CD4-positive, alpha-beta T cell treated with Interleukin-2 at 100 ng/mL for 4 hours (primary cell): Measurements from ENCODE around the gene ICAM2.

Experiments
- DNase-seq: peaks from one replicate; pipeline ENCODE4 v3.0.0-alpha.2; 2020; ENCODE audit warnings: low spot score

ICAM2 gene

DNA sequence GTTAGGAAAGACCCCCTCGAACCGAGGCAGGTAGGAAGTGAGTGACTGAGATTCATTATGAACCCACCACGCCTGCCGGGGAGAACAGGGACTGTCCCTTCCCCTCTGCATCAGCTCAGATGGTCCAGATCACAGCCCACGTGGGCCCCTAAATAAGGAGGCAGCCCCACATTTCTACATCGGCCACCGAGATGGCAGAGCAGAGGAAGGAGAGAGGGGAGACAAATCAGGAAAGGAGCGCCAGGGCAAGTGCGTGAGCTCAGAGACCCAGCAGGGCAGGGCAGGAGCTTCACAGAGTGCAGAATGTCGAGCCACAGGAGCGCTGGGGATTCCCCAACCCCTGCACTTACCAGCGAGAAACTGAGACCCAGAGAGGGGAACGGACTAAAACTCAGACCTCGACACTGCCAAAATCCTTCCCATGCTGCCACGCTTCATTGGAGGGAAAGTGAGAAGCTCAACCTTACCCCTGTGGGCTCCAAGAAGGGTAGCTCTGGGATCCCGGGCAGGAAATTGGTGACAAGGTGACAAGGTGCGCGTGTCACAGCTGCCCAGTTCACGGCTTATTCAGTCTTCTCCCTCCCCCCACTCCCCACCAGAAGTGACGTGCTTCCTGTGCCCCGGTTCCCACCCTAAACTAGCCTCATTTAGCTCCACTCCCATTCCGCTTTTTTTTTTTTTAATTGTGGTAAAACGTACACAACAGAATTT lies at the start of gene ICAM2:
Gene ICAM2, minus strand, starts transcription at position 578 of the 711 bp plus-strand sequence. CDS start 13,942 bp downstream, outside the sequence.
- DNase-seq: peak; percentile 95

DNA sequence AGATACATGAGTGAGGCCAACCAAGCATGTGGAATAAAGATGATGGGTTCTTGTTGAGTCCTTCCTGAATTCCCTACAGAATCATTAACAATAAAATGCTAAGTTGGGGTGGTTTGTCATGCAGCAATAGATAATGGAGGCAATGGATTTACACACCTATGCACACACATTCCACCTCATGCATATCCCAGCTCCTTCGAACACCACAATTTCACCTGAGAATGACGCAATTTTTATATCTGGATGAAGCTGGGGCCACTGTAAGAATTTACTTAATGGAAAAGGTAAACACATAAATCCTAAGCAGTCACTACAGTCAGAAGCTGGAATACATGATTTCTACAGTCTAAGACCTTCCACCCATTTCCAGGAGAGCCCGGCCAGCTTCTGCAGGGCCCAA lies 49.8 kb upstream of the ICAM2 start:
- no peak for DNase-seq

DNA sequence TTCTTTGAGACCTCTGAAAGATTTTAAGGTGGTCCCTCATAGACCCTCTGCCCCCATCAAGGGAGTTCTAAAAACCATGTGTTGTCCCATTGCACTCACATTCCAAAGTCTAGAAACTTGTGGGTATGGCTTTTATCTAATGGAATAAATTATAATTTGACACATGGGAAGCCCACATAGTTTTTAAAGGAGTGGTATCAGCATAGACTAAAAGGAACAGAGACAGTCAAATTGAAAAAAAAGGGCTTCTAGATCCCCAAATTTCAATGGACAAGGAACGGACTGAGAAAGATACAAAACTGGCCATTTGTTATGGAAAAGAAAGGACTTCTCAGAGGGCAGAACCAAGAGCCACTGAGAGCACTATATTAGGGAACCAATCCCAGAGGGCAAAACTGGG lies 48.7 kb upstream of the ICAM2 start:
- no peak for DNase-seq

DNA sequence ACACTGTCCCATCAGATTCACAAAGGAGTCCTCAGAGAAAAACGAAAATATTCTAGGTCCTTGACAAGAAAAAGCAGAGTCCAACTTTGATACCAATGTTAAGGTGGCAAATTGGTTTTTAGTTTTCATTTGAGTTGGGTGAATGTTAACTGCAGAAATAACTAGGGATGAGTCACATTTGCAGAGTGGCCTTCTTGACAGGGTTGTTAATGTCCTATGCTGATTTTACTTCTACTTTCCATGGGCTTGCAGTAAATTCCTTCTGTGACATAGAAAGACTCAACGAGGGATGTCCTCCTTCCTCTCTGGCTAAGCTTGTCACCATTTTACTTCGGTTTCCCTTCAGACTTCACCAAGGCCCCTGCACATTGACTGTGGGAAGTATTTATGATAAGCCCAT lies 47.2 kb upstream of the ICAM2 start:
- DNase-seq: no peak

DNA sequence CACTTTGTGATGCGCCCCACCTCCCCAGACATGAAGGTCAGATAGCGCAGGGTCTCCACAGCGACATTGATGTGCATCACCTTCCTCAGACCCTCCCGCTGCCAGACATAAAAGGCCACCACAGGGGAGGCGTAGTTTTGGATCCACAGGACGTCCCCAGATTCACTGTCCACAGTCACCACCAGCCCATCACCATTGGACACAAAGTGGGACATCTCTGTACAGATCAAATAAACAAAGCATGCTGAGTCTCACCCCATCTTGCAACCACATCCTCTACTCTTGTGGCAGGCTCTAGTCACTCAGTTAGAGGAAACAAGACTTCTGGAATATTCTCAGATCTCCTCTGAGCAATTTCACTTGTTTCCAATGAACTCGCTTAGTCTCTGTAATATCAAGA lies 46.3 kb upstream of the ICAM2 start:
- peak; percentile 78 for DNase-seq

DNA sequence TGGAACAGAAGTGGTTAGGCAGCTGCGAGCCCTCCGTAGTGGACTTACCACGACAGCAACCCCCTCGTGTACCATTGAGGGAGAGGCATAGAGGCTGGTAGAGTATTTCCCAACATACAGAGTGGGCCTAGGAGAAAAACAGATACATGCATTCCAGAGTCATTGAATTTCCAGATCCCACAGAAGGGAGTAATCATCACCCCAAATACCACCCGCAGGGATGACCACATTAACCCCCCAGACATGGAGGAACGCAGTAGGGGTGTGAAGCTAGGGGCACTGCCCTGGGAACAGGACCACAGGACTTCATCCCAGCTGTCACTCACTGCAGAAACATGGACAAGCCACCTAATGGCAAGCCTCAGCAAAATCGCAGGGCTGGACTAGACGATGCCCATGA lies 44.7 kb upstream of the ICAM2 start:
- no peak for DNase-seq

DNA sequence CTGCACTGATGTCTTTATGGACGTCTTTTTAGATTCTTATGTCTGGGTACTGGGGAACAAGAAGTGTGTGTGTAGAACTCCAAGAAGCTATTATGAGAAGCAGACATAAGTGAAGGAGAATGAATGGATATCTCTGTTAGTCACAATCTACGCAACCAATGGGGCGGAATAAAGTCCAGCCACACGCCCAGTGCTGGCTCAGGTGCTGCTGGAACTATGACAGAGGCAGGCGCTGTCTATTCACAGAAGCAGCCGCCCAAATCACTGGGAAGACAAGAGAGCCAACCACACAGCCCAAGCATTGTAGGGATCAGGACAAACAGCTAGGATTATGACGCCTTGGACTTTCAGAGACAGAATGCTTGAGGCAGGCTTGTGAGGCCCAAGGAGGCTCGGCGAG lies 43.9 kb upstream of the ICAM2 start:
- DNase-seq: no peak

DNA sequence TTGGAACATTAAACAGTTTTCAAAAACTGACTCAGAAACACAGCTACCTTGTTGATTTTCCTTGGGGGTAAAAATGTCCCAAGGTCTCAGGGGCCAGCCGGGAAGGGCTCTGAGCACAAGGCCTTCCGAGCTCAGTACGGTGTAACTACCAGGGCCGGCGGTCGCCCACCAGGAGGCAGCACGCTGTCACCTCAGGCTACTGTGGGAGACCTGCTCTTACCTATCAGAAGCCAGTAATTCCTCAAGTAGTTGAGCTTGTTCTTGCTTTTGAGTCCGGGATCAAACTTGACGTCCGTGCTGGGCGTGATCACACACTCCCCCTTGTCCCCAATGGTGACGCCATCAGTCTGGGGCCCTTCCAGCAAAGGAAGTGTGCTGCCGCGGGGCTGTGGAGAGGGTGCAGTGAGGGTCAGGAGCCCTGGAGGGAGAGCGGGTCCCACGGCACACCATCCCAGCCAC lies 43.4 kb upstream of the ICAM2 start:
- peak; percentile 49 for DNase-seq

DNA sequence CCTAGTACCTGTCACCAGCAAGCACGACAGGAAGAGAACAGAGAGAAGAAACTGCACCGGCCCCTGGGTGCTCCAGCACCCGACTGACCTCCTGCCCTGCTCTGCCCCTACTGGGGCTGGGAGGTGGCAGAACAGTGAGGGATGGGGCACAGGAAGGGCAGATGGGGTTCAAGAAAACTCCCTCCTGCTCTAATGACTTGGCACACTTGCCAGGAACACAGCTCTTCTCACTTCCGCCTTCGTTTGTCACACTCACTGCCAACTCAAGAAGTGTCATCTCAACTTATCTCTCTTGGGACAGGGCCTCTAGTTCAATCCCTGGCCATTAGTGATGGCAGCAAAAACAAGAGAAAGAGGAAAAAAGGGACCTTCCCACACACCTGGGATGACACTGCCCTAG lies 42.7 kb upstream of the ICAM2 start:
- DNase-seq: no peak

DNA sequence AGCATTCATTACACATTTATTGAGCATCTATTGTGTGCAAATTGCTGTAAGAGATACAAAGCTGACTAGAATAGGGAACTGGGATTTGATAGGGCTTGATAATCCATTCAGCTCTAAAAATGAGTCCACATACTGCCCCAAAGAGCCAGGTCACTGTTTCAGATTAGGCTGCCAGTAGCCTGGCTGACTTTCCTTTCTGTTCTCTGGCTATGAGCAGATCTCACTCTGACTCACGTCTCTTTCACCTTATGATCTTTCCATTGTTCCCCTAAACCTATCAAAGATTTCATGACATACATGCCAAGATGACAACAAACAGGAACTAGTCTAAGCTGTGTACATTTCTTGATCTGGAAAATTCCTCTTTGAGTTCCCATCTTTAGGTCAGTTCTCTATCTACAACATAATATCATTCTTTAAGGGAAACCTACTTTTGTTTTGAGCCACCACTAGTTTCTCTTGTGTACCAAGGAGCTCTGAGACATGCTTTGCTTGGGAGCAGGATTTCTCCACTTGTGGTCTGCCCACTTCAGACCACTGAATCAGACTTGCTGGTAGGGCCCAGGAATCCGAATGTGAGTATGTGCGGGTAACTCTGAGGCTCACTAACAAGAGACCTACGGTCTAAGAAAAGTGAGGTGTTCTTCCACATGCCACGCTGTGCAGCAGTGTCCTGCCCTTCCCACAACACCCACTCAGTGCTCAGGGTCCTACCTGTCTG lies 40.9 kb upstream of the ICAM2 start:
- DNase-seq: peak; percentile 38

DNA sequence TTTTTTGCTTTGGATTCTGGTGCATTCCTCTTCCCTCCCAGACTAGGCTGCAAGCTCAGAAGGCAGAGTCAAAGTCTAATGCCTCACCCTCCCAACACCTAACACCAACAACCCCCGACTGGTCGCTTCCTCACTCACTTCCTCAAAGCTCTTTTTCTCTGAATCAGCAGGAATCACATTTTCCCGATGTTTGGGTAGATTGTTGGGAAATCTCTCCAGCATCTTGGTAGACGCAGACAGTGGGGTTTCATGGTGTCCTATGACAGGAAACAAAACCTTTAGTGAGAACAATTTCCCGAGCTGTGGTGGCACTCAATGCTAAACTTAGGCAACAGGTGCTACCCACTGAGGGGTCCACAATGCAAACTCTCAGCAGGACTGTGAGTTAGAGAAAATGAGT lies 39.9 kb upstream of the ICAM2 start:
- no peak for DNase-seq

DNA sequence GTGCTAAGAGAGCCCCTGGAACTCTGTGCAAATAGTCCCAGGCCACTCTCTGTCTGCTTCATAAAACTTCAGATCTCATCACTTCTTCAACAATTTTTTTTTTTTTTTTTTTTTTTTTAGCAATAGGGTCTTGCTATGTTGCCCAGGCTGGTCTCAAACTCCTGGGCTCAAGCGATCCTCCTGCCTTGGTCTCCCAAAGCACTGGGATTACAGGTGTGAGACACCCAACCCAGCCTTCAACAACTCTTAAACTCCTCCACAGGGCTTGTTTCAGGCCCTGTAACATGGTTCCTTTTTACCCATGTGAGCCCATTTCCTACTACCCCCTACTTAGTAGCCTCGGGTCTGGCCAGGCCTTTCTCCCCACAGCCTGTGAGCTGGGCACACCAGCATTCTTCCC lies 39.3 kb upstream of the ICAM2 start:
- DNase-seq: no peak

DNA sequence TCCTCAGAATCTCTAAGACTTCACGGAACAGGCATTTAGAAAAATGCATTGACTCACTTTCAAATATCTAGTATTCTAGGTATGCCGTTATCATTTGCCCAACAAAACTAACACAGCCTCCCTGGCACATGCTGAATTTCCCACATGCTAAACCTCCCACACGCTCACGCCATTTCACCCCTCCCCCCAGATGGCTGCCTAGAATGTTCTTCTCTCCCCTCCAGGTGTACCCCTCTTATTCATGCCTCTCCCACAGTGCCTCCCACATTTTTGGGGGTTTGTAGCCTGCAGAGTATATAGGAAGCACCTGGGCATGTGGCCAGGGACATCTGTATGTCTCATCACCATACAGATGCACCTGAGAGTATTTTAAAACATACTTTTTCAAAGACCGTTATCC lies 38.2 kb upstream of the ICAM2 start:
- DNase-seq: no peak

DNA sequence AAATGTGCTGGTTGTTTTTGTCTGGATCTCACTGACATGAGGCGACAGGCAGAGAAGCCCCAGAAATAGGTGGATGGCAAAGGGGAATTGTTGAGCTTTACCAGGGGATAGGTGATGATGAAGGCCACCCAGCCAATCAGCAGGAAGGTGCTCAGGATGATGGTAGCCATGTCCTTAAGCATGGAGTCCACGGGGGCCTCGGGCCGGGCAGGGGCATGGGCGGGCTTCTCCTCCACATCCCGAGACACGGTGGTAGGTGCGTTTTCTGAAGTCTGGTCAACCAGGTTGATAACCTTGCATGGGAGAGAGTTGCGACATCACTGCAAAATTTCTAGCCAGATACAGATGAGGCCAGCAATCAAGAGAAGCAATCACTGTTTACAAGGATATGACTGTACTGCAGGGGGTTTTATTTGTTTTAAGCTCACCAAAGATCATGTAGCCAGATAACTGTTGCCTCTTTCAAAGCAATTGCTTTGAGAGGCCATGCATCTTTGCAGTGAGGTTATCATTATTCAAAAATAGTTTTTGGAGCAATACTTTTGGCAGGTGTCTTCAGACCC lies 37.3 kb upstream of the ICAM2 start:
- DNase-seq: no peak

DNA sequence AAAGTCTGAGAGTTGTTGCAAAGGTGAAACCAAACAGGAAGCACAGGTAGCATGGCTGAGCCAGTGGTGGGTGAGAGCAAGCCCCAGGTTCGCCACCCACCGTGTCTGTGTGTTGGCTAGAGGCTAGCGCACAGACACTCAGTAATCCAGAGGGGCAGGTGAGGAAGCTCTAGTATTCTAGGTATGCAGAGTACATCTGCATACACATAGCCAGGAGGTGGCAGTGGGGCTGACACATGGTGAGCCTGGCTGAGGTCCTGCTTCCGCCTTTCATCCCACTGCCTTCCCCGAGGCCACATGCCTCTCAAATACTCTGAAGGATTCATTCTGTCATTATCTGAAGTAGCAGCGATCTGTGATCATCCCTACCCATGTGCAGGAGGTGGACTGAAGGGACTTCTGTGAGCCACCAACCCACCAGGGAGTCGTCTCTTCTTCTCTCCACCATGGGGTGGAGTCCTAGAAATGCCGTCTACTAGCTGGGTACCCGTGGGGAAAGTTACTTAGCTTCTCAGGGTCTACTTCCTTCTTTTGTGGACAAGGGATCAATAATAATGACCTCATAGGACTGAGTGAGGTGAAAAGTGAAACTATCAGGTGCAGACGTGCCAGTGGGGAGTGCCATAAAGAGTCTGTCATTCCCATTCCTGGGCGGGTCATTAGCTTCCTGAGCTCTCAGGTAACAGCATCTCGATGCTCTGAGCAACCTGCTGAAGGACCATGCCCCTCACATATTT lies 36.0 kb upstream of the ICAM2 start:
- DNase-seq: no peak

DNA sequence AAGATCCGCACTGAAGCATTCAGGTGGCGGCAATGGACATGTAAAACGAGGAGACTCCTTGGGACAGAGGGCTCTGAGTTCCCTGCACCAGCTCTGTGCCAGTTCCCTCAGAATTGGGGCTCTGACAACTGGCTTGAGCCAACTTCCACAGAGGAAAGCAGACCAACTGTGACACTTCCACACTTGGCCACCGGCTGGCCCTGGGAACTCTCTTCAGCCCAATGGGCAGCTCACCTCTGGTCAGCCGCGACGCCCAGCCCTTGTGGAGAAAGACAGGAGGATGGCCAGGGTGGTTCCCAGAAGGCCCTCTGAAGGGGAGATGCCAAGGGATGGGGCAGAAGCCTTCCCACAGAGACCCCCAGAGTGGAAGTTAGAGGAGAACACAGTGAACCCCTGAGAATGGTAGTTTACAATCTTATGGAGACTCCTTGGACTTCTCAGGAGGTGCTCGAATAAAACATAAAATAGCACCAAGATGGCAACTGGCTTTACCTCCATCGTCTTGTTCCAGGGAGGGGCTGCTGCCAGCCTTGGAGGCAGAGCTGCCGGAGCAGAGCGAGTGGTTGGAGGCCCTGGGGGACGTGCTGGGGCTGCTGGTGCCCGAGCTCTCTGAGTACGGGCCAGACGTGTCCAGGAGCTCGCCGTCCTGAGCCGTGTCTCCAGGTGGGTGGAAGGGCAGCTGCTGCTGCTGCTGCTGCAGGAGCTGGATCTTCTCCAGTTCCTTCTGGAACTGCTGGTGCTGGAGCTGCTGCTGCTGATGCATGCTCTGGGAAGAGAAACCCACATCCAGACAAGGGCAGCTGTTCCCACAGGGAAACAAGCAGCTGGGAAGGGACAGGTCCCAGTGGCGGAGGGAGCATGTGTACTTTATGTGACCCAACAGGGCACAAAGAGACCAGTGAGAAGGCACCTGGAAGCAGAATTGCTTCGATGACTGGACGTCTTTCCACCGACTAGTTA lies 35.0 kb upstream of the ICAM2 start:
- no peak for DNase-seq

DNA sequence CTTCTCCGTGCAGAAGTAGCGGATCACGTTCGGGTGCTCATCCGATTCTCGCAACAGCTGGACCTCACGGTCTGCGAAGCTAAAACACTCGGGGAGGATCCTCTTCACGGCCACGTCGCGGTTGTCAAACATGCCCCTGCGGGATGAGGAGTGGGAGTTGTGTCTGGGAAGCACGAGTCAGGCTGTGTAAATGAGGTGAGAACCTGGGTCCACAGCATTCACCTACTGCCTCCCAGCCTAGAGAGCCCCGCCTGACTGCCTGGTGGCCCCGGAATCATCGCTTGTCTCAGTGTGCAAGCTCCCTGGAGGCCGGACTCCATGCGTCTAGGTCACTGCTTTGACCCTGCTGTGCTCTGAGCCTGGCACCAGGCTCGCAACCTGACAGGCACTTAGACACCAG lies 33.9 kb upstream of the ICAM2 start:
- no peak for DNase-seq

DNA sequence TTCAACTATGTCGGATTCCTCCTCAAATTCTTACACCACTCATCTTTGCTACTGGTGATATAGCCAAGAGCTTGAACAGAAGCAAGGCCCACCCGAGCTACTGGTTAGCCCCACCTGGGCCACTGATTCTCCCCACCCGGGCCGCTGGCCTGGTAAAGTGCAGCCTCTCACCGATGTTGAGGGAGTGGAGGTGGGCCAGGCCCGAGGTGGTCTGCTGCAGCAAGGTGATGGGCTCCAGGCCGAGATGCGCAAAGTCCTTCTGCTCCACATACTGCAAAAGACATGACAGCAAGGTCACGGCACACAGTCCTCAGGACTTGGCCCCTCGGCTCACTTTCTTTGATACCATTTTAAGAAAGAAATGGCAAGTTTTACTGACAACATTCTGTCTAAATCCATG lies 32.7 kb upstream of the ICAM2 start:
- DNase-seq: no peak

DNA sequence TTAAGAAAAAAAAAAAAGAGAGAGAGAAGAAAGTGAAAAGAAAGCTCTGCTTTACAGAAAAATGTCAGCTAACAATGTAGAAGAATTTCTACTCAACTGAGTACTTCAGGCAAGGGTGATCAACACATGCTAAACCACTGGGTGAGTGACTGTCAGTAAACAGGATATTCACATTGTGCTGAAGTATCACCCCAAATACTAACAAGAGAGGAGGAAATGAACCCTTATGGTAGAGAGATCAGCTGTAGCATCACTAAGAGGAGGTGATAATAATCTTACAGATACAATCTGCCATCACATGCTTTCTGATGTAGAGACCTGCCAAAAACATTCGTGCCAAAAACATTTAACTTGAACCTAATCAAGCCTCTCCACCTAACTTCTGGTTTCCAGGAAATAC lies 30.7 kb upstream of the ICAM2 start:
- peak; percentile 79 for DNase-seq

DNA sequence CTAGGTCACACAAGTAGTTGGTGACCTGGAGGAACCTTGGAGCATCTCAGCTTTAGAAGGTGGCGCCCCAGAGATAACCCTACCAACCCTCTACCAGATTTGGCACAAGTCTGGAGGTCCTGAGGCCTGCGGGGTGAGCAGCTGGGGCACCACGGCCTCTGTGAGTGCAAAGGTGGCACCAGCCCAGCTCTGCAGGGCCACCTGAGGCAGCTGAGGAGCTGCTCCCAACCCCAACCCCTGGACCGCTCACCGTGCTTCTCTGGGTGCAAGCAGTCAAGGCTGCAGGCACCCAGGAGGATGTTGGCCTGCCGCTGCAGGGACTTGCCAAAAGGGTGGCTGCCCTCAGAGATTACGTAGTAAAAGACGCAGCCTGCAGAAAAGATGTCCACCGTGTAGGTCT lies 28.4 kb upstream of the ICAM2 start:
- no peak for DNase-seq

DNA sequence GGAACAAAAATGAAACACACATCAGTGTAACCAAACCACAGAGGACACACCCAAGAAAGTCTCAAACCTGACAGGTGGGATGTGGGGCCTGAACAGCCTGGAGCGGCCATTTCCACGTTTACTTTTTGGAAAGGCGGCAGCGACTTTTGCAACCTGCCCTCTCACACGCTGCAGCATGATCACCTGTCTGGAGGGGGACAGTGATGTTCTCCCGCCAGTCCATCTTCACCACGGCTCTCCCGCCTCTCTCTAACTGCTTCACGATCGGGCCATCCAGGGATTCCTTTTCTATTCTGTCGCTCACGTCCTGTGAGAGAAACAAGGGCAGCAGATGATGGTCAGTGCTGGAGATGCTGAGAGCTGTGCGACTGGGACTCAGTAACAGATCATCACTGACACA lies 24.7 kb upstream of the ICAM2 start:
- DNase-seq: no peak
